Heart left ventricle (tissue), 13 donors: ENCODE data around the gene NLRP1.

ENCODE experiments used
- POLR2A ChIP-seq, 2 donors: fragments of 450-650 bp; IDR thresholded peaks; one replicate each; pipeline ENCODE4 v1.6.1; 2017; ENCODE audit warnings: antibody characterized with exemption in 2 of 2, mild to moderate bottlenecking in 2 of 2, moderate library complexity in 2 of 2
- TF ChIP-seq, protein P1 (sequence below), 12 donors: fragments of 200-600 bp; sonication (generic) in 4 of 12; IDR thresholded peaks; one replicate each; pipeline versions ENCODE4 v1.5.0 to v1.8.0; 2018 to 2022; ENCODE audit warnings: antibody characterized with exemption in 12 of 12, mild to moderate bottlenecking in 5 of 12
- donor health status: ischemic (EF 13 %, LVEDD 7.1; RV severe dilation, severe dysfunction).
- donor health status: DM: no; HTN: yes; CAD: no.
- donor health status: DM: no; HTN: no; CAD: no.
- donor health status: ischemic (EF 25% LVEDD 6.9; RV normal size, moderate dysfunction).
- donor health status: ischemic (EF 25% LVEDD 5.7; RV mildly dilated, moderate dysfunction).
- donor health status: ischemic (EF 35%, LVEDD 5.7; RV mildly dilated, moderate dysfunction).
- donor health status: nonischemic (EF 11% LVEDD 7.7; RV severe dilation, severe dysfunction).
- donor health status: DM: yes; HTN: yes; CAD: no.
- donor health status: PGD.
- donor health status: ischemic (EF 29% LVEDD 5.4; RV normal size, mild dysfunction).
- donor health status: nonischemic (EF 23%, LVEDD 6.1; RV moderate dilation, normal function).

DNA sequence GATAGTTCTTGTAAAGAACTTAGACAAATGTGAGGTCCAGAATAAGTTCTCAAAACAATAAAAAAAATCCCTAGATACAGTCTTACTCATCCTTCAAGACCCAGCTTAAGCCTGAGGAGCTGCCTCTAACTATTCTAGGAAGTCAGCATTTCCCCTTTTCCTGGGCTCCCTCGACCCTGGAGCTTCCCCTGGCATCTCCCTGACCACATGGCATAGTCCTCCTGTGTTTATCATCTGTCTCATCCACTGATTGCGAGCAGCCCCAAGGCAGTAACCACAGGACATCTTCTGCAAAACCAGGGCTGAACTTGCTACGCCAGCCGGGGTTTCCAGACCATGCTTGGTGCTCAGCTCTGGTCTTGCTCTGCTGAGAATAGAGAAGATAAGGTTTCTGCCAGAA is 36.7 kb upstream of the NLRP1 start:
- TF ChIP-seq, protein P1, sequence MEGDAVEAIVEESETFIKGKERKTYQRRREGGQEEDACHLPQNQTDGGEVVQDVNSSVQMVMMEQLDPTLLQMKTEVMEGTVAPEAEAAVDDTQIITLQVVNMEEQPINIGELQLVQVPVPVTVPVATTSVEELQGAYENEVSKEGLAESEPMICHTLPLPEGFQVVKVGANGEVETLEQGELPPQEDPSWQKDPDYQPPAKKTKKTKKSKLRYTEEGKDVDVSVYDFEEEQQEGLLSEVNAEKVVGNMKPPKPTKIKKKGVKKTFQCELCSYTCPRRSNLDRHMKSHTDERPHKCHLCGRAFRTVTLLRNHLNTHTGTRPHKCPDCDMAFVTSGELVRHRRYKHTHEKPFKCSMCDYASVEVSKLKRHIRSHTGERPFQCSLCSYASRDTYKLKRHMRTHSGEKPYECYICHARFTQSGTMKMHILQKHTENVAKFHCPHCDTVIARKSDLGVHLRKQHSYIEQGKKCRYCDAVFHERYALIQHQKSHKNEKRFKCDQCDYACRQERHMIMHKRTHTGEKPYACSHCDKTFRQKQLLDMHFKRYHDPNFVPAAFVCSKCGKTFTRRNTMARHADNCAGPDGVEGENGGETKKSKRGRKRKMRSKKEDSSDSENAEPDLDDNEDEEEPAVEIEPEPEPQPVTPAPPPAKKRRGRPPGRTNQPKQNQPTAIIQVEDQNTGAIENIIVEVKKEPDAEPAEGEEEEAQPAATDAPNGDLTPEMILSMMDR (IDR thresholded peaks at IDR 0.05): no peak
- no peak for TF ChIP-seq POLR2A (IDR thresholded peaks at IDR 0.05)
